GM18505 (cell line): ENCODE data around the gene MICAL3.

Source experiments
- ATAC-seq: cut with Tn5 transposase; IDR thresholded peaks from one replicate; pipeline ENCODE4 v1.9.1; 2021; ENCODE audit not compliant: unreplicated experiment
- POLR2A ChIP-seq: IDR thresholded peaks from 4 replicates; pipeline ENCODE4 v1.6.1; 2011; ENCODE audit warnings: borderline replicate concordance; ENCODE audit not compliant: insufficient read depth, insufficient read length; ENCODE audit errors: extremely low read depth

Gene MICAL3

DNA sequence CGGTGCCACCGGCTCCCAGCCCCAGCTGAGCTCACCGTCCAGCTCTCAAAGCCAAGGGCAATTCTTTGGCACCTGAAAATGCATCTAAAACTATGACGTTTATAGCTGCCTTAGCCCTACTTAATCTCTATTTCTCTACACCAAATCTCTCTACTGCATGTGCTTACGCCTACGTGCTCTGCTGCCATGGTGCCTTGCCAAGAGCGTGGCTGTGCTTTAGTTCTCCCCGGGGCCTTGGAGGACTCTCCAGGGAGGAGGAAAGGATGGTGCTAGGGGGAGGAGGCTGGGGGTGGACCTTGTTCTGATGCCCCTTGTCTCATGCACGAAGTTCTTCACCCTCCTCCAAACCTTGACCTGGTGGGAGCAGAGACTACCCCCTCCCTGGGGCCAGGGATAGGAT is 241.0 kb downstream of the MICAL3 start:
- ATAC-seq, result no peak

DNA sequence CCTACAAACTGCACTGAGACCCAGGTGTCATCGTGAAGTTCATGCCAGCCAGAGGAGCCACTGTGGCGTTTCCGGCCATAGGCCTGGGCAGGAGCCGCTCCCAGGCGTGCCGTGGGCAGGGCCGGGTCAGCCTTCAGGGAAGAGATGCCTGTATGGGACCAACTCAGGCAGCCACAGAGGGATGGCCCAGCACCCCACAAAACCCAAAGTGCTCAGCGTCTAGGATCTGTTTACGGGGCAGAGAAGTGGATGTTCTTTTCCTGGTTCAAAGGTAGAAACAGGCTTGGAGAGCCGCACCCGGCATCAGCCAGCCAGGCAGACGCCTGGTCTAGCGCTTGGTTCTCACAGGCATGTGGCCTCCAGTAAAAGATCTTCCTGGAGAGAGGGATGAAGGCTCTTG is 241.7 kb downstream of the MICAL3 start:
- no peak for TF ChIP-seq POLR2A
- ATAC-seq, result no peak

More for the DNA sequence above, 241.0 kb downstream of the MICAL3 start:
- TF ChIP-seq POLR2A, result no peak

GRCh38 chr22:17782158-17782557 is 242.2 kb downstream of the MICAL3 start:
- no peak for ATAC-seq
- TF ChIP-seq POLR2A, result no peak

GRCh38 chr22:17781319-17782031 is 242.9 kb downstream of the MICAL3 start:
- no peak for ATAC-seq
- no peak for TF ChIP-seq POLR2A

- no peak for ATAC-seq
- TF ChIP-seq POLR2A, result no peak
Observed at GRCh38 chr22:17780741-17781318, 243.5 kb downstream of the MICAL3 start.

DNA sequence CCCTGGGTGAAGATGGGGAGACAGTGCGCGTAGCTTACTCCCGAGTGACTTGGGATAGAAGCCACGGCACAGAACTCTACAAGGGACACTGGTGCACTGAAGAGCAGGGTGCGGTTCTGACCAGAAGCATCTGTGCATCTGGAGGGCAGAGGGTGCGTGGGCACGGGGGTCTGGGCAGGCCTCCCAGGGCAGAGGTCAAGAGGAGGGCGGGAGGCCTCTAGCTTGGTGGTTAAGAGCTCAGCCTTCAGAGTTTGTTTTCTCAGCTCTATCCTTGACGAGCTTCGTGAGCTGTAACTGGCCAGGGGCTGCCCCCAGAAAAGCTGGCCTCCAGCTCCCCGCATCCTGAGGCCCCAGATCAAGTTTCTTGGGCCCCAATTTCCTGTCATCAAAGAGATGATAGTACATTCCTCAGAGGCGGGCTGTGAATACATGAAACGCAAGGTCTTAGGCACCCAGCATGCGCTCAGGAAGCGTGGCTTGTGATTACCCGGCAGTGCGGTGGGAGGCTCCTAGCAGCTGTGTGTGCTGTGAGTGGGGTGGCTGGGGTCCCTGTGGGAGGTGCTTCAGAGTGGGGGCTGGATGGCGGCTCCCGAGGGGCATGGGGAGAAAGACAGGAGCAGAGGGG is 244.1 kb downstream of the MICAL3 start:
- TF ChIP-seq POLR2A, result no peak
- ATAC-seq, result no peak

DNA sequence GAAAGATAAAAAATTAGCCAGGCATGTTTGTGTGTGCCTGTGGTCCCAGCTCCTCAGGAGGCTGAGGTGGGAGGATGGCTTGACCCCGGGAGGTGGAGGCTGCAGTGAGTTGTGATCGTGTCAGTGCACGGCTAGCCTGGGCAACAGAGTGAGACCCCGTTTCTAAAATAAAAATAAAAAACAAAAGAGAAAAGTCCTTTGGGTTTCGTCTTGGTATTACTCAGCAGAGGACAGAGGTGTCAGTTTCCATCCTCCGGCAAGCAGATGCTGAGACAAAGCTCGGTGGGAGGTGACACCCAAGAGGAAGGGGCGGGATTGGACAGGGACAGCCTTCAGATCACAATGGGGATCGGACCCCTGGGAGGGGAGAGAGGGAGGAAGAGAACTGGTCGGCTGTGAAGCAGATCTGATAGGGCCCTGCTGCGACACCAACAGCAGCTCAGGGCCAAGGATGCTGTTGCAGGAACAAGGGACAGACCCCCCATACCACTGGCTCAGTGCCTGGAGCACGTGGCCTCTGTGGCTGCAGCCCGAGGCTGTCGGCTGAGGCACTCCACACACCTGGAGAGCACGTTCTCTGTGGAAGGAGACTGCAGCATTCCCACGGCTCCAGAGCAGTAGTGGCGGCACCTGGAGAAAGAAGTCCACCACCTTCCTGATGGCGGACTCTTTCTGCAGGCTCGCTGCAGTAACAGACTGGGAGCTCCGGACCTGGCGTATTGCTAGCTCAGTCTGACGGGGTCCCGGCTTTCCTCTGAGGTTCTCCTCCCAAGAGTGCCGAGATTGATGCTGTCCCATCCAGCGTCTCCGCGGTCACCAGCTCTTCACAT is 244.9 kb downstream of the MICAL3 start:
- TF ChIP-seq POLR2A, result peak; percentile 51
- no peak for ATAC-seq

GRCh38 chr22:17778412-17778976 is 245.9 kb downstream of the MICAL3 start:
- peak; percentile 45 for TF ChIP-seq POLR2A
- no peak for ATAC-seq

DNA sequence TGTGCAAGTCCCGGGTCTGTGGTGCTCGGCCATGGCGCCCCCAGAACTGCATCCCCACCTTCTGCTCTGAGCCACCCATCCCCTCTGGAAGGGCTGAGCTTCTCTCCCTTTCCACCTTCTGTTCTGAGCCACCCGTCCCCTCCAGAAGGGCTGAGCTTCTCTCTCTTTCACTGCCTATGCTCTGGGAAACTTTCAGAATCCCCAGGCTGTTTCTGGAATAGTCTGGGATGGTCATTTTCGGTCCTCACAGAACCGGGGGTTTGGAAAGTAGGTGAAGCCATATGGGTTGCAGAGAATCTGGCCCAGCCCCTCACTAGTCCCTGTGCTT is 246.7 kb downstream of the MICAL3 start:
- TF ChIP-seq POLR2A, result no peak
- no peak for ATAC-seq

DNA sequence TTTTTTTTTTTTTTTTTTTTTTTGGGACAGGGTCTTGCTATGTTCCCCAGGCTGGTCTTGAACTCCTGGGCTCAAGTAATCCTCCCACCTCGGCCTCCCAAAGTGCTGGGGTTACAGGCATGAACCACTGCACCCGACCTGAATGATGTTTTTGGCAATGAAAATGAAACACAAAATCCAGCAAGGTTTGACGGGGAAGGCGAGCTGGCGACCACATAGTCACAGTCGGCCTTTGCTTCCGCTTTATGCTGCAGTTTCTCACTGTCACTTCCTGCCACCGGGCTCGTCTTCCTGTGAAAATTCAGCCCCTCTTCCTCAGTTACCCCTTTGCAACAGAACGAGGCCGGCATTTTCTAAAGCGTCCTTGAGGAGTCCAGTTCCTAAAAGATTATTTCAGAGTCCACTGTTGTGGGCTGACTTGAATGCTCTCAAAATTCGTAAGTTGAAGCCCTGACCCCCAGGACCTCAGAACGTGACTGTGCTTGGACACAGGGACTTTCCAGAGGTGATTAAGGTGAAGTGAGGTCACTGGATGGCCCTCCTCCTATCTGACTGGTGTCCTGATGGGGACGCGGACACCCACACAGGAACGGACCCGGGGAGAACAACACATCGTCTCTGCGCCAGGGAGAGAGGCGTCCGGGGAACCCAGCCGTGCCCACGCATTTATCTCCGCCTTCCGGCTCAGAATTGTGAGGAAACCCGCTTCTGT is 247.2 kb downstream of the MICAL3 start:
- no peak for ATAC-seq
- TF ChIP-seq POLR2A, result peak; percentile 85

DNA sequence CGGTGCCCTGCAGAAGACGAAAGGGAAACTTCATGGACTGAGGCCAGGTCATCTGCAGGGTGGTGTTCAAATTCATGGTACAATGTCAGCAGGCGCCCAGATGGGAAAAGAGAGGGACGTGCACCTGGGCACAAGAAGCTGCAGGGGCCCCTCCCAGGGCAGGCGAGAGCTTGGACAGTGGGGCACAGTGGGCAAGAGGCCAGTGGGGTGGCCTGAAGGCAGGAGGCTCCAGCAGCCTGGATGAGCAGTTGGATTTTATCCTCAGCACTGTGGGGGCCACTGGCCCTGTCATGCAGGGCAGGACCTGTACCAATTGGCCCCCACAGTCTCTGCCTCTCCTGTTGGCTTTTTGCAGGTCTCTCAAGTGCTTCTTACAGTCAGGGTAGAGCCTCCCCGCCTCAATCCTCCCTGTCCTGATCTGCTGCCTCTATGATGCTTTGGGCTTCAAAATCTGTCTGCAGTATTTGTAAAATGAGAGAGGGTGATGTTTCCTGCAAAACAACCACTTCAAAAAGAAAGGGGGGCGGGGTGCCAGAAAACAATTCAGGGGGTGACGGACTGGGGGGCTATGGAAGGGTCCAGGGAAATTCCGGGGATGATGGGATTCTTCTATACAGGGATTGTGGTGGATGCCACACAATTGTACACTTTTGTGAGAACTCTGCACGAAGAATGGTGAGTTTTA is 248.4 kb downstream of the MICAL3 start:
- ATAC-seq, result no peak
- no peak for TF ChIP-seq POLR2A

DNA sequence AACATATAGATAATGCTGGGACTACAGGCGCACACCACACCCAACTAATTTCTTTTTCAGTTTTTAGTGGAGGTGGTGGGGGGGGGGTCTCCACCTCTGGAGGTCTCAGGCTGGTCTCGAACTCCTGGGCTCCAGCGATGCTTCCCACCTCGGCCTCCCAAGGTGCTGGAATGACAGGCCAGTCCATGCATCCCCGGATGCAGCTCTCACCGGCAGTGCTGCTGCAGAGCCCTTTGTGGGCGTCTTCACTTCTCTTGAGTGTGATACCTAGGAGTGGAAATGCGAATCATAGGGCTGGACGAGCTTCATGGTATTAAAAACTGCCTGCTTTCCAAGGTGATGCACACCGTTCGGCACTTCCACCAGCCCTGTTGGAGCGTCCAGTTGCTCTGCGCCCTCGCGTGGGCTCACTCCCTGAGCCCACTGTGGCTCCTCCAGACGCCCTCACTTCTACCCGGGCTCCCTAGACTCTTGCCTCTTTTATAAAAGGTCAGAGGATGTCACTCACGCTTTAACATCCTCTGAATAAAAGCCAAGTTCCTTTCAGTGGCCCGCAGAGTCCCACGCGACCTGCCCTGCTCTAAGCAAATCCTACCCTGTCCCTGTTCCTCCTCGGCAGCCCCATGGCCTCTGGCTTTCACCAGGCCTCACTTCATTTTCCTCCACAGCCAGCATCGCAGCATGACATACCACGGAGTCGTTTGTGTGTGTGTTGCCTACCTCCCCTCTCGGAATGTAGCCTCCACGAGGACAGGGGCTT is 249.3 kb downstream of the MICAL3 start:
- no peak for ATAC-seq

More for the DNA sequence above, 249.3 kb downstream of the MICAL3 start:
- no peak for TF ChIP-seq POLR2A
